Gastroesophageal sphincter (tissue), 4 donors: ENCODE measurements around the gene HMX3. TPM values are rescaled to one million over a fixed set of nuclear protein-coding genes. Genes with fewer than 3 reads are reported as not detected.

Experiments
- ATAC-seq: fragments of 150-250 bp; one replicate; pipeline ENCODE4 v1.9.1; 2016; ENCODE audit warnings: mild to moderate bottlenecking, moderate library complexity
- H3K27ac ChIP-seq, 4 donors: fragments of 200-600 bp; sonication (generic) in 3 of 4; 1 replicate in 3 of 4; 2 replicates in 1 of 4; pipeline ENCODE4 v1.5.1; 2016 to 2019
- H3K27me3 ChIP-seq: fragments of 200-600 bp; sonication (generic); one replicate; pipeline ENCODE4 v1.5.1; 2019
- H3K36me3 ChIP-seq, 2 donors: fragments of 200-600 bp; sonication (generic); one replicate each; pipeline ENCODE4 v1.5.1; 2019; ENCODE audit warnings: control low read depth in 1 of 2
- H3K4me1 ChIP-seq, 3 donors: fragments of 200-600 bp; sonication (generic); 1 replicate in 2 of 3; 2 replicates in 1 of 3; pipeline ENCODE4 v1.5.1; 2016 to 2019; ENCODE audit warnings: control low read depth in 2 of 3
- H3K4me3 ChIP-seq, 2 donors: fragments of 200-600 bp; sonication (generic); one replicate each; pipeline ENCODE4 v1.5.1; 2019; ENCODE audit warnings: mild to moderate bottlenecking in 1 of 2, moderate library complexity in 1 of 2
- H3K9me3 ChIP-seq, 3 donors: fragments of 200-600 bp; sonication (generic); one replicate each; pipeline ENCODE4 v1.5.1; 2017 to 2019; ENCODE audit warnings: control low read depth in 2 of 3
- EP300 ChIP-seq: sonication (generic); formaldehyde crosslinking; IDR thresholded peaks from one replicate; pipeline ENCODE4 v1.6.1; 2017; ENCODE audit warnings: antibody characterized with exemption, mild to moderate bottlenecking
- POLR2A ChIP-seq, 2 donors: fragments of 450-650 bp; IDR thresholded peaks; one replicate each; pipeline ENCODE4 v1.6.1; 2017; ENCODE audit warnings: antibody characterized with exemption in 2 of 2, mild to moderate bottlenecking in 2 of 2, moderate library complexity in 1 of 2
- POLR2AphosphoS5 ChIP-seq: sonication (generic); formaldehyde crosslinking; IDR thresholded peaks from one replicate; pipeline ENCODE4 v1.6.1; 2017; ENCODE audit warnings: antibody characterized with exemption
- WGBS, 2 donors: methylation state at CpG; one replicate each; pipeline ENCODE4 v1.1.5; 2018; ENCODE audit warnings: low coverage in 1 of 2; 5-methylcytosine and 5-hydroxymethylcytosine counted together
- total RNA-seq, 4 donors: library from RNA; depleted of rRNA; stranded (reverse); fragments of >200 nt; gene quantifications; one replicate each; pipeline ENCODE4 v1.1.0, GENCODE V29; 2016
- TF ChIP-seq, protein P1 (sequence below), 4 experiments: fragments of 200-600 bp in 2 of 4; fragments of 450-650 bp in 2 of 4; sonication (generic) in 1 of 4; IDR thresholded peaks; one replicate each; pipeline ENCODE4 v1.5.1; 2017 to 2019; ENCODE audit warnings: antibody characterized with exemption in 4 of 4, mild to moderate bottlenecking in 2 of 4, moderate library complexity in 2 of 4

HMX3 gene
- total RNA-seq, 4 donors from 2014 or later: 1.1 TPM; not detected in 3

- Histone ChIP-seq H3K27me3 (peaks cover 89% of the 10 kb centered on the region), H3K27ac (no peak overlapping the region), H3K4me1 (peaks cover 0 to 67% (median 30%) of the 10 kb centered on the region in 3 donors), H3K9me3 (no peaks in the 10 kb centered on the region), H3K36me3 (no peaks in the 10 kb centered on the region), H3K4me3 (peak overlapping the region in 1 of 2 donors; percentile 42)
- TF ChIP-seq, protein P1, sequence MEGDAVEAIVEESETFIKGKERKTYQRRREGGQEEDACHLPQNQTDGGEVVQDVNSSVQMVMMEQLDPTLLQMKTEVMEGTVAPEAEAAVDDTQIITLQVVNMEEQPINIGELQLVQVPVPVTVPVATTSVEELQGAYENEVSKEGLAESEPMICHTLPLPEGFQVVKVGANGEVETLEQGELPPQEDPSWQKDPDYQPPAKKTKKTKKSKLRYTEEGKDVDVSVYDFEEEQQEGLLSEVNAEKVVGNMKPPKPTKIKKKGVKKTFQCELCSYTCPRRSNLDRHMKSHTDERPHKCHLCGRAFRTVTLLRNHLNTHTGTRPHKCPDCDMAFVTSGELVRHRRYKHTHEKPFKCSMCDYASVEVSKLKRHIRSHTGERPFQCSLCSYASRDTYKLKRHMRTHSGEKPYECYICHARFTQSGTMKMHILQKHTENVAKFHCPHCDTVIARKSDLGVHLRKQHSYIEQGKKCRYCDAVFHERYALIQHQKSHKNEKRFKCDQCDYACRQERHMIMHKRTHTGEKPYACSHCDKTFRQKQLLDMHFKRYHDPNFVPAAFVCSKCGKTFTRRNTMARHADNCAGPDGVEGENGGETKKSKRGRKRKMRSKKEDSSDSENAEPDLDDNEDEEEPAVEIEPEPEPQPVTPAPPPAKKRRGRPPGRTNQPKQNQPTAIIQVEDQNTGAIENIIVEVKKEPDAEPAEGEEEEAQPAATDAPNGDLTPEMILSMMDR (IDR thresholded peaks at IDR 0.05): no peak
- TF ChIP-seq POLR2A (IDR thresholded peaks at IDR 0.05) (no peak), POLR2AphosphoS5 (no peak), EP300 (no peak)
- ATAC-seq: no peak
- 2% methylated on average over 8 of the region's 76 CpGs; no CpG with 5 or more reads in 1 of the 2 donors for WGBS, 2 donors
Observed at GRCh38 chr10:123149568-123150270, 13.9 kb downstream of the HMX3 start.

DNA sequence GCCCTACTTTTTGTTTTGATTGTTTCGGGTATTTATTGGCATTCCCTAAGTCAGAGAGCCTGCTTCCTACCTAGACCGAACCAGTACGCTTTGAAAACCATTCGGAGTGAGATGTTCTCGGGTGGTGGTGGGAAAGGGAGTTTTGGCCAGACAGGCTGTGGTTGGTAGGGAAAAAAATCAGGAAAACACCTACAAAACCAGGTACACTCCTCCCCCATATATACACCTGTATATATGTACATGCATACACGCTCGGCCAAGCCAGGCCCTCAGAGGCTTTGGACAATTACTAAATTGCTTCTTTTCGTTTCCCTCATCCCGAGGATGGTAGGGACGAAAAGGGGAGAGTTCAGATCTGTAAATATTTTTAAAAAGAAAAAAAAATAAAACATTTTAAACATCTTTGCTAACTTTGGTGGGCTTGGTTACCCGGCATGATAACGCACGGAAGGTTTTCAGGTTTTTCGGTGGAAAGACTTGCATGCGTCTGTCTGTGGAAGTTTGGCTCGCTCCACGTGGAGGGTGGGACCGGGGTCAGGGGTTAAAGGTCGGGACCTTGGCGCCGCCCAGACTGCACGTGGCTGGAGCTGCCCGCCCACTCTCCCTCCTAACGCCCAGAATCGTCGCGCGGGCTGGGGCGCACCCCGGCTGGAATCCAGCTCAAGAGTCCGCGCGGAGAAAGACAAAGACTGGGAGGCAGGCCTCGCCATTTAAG, 14.7 kb downstream of the HMX3 start:
- no peaks in the 10 kb centered on the region for H3K9me3 ChIP-seq
- H3K4me3 ChIP-seq: peak overlapping the region in 1 of 2 donors; percentile 42
- H3K27ac ChIP-seq: no peak overlapping the region
- 8 to 11% methylated on average over 8 to 27 of the region's 34 CpGs for WGBS, 2 donors
- H3K4me1 ChIP-seq: peaks cover 0 to 71% (median 32%) of the 10 kb centered on the region in 3 donors
- ATAC-seq: no peak
- H3K27me3 ChIP-seq: peaks cover 82% of the 10 kb centered on the region
- TF ChIP-seq POLR2A (IDR thresholded peaks at IDR 0.05) (no peak), EP300 (no peak)
- H3K36me3 ChIP-seq: no peaks in the 10 kb centered on the region

DNA sequence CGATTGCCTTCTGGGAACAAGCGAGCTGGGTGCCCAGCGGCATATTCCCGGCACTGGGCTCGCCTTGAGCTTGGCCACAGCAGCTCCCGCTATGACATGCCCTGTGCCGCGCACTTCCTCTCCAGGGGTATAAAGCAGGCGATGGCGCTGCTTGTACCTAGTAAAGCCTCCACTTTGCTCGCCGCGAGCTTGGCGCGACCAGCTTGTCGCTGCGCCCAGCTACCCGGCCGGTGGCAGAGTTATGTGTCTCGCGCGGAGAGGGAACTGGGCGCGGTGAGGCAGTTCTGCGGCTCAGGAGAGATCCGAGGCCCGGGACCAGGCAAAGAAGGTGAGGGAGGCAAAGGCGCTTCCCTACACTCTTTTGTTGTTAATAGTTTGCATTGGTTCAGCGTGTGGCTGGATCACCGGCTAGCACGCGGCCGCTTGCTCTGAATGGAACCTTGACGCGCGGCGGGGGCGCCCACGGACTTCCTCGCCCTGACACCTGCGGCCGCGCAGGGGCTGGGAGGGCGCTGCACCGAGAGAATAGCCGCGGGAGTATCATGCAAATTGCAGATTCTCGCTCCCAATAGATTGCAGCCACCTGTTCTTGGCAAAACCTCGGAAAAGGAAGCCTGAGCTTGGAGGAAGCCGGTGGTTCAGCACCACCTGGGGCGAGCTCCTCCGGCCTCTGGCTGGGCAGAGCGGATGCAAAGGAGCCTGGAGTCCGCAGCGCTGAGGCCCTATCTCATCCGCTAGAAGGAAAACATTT, 15.4 kb downstream of the HMX3 start:
- H3K9me3 ChIP-seq: no peaks in the 10 kb centered on the region
- peaks cover 0 to 71% (median 37%) of the 10 kb centered on the region in 3 donors for H3K4me1 ChIP-seq
- H3K27me3 ChIP-seq: peaks cover 75% of the 10 kb centered on the region
- H3K27ac ChIP-seq: no peak overlapping the region
- peak overlapping the region in 1 of 2 donors; percentile 17 for H3K4me3 ChIP-seq
- H3K36me3 ChIP-seq: peaks cover 0 to under 1% of the 10 kb centered on the region in 2 donors
- TF ChIP-seq POLR2A (IDR thresholded peaks at IDR 0.05): no peak
- no peak for TF ChIP-seq POLR2AphosphoS5
- TF ChIP-seq, protein P1 (IDR thresholded peaks at IDR 0.05): no peak
- TF ChIP-seq EP300: no peak
- ATAC-seq: no peak
- WGBS, 2 donors: 8 to 17% methylated on average over 2 to 14 of the region's 56 CpGs

DNA sequence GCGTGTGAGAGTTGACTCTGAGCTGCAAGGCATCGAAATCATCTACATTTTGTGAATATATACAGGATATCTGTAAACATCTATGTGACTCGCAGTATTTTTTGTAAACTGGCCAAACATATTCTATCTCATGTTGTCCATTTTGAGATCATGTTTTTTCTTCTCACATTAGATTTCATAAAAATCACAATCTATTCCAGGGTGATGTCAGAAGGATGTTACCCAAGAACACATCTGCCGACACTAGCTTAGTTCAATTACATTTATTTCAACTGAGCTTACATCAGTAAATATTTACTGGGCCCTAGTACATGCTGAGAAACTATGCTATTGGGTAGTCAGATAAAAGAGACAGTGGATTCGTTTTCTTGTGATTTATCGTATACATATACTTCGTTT, 16.0 kb downstream of the HMX3 start:
- no peaks in the 10 kb centered on the region for H3K9me3 ChIP-seq
- no peak overlapping the region for H3K4me3 ChIP-seq
- no peak for ATAC-seq
- no peak overlapping the region for H3K27ac ChIP-seq
- 21 to 22% methylated on average over 7 of the region's 7 CpGs for WGBS, 2 donors
- H3K4me1 ChIP-seq: peaks cover 0 to 71% (median 37%) of the 10 kb centered on the region in 3 donors
- TF ChIP-seq POLR2A (IDR thresholded peaks at IDR 0.05) (no peak), POLR2AphosphoS5 (no peak), EP300 (no peak)
- TF ChIP-seq, protein P1 (IDR thresholded peaks at IDR 0.05): no peak
- H3K27me3 ChIP-seq: peaks cover 69% of the 10 kb centered on the region
- H3K36me3 ChIP-seq: peaks cover 0 to 6% of the 10 kb centered on the region in 2 donors

GRCh38 chr10:123153486-123154091, 17.8 kb downstream of the HMX3 start:
- Histone ChIP-seq H3K4me3 (no peak overlapping the region), H3K9me3 (no peaks in the 10 kb centered on the region), H3K4me1 (peaks cover 0 to 72% (median 28%) of the 10 kb centered on the region in 3 donors), H3K27me3 (peaks cover 50% of the 10 kb centered on the region), H3K27ac (no peak overlapping the region), H3K36me3 (peaks cover 0 to 25% of the 10 kb centered on the region in 2 donors)
- 36 to 60% methylated on average over 3 to 9 of the region's 9 CpGs for WGBS, 2 donors
- TF ChIP-seq POLR2AphosphoS5 (no peak), EP300 (no peak), POLR2A (IDR thresholded peaks at IDR 0.05) (no peak)
- TF ChIP-seq, protein P1 (IDR thresholded peaks at IDR 0.05): no peak
- no peak for ATAC-seq
